Measurements from ENCODE around the gene PRKAR2A.

GRCh38 chr3:48739955-48740823 is 107.5 kb downstream of the PRKAR2A start:
- TF ChIP-seq CTCF (IDR thresholded peaks at IDR 0.05) (peak; percentile 60), MAZ (IDR thresholded peaks at IDR 0.05; ENCODE audit: borderline replicate concordance, low read depth, low read length) (no peak), EHF (CRISPR knock-in tag; IDR thresholded peaks at IDR 0.05) (no peak), POLR2A (IDR thresholded peaks at IDR 0.05; ENCODE audit: low read length) (no peak), ZC3H11A (IDR thresholded peaks at IDR 0.05) (no peak), BHLHE40 (IDR thresholded peaks at IDR 0.05; ENCODE audit: low read depth, low read length) (no peak), NFE2L2 (conservative IDR thresholded peaks at IDR 0.05; ENCODE audit: low read length) (no peak)
